NCI-H748 treated with DMSO at 0.1 percent for 48 hours (cell line): Measurements from ENCODE around the gene AP2A2.
"Not testable (repeated sequence)": the region's sequence is repeated elsewhere in the genome, so short reads cannot be mapped to it uniquely, and the experiment has no call there.

Experiments
- DNase-seq: peaks from one replicate; lab custom pipeline; 2025; lab: John Stamatoyannopoulos, UW

AP2A2 gene

DNA sequence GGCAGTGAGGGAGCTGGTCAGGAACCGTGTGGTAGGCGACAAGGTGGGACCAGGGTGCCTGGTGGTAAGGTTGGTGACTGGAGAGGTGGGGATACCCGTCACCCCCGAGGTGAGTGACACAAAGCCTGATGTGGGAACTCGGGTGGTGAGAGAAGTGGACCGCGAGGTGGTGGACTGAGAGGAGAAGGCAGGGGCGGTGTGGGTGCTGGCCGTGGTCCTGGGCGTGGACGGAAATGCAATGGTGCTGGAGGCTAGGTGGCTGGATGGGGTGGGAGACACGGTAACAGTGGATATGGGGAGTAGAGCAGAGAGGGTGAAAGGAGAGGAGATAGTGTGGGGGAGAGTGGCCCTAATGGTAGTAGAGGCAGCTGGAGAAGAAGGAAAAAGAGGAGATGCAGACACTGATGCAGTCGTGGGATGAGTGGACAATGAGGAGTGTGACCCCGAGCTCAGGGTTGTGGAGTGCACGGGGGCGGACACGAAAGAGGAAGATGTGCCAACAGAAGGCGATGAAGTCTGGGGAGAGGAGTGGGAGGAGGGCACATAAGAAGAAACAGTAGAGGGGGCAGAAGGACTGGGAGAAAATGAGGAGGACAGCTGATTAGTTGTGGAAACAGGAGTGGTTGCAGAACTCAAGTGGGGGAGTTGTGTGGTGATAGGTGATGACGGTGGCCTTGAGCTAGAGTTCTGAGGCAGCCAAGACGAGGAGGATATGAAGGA is 90.3 kb downstream of the AP2A2 start:
- DNase-seq, result no peak

DNA sequence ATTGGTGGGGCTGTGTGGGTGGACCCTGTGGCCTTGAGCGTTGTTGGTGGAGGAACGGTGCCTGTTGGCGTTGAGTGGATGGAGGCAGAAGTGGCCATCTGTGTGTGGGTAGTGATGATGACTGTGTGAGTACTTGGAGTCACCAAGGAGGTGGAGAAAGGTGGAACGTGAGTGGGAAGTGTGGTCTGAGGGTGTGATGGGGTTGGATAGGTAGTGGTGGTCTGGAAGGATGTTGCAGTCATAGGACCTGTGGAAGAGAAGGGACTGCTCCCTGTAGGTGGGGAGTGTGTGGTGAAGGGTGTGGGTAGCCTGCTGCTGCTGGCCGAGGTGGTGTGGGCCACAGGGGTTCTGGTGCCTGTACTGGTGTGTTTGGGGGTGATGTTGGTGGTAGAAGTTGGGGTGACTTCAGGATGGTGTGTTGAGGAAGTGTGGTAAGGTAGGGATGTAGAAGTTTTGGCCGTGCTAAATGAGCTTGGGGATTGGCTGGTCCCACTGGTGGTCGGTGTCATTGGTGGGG is 91.0 kb downstream of the AP2A2 start:
- not testable (repeated sequence) for DNase-seq

DNA sequence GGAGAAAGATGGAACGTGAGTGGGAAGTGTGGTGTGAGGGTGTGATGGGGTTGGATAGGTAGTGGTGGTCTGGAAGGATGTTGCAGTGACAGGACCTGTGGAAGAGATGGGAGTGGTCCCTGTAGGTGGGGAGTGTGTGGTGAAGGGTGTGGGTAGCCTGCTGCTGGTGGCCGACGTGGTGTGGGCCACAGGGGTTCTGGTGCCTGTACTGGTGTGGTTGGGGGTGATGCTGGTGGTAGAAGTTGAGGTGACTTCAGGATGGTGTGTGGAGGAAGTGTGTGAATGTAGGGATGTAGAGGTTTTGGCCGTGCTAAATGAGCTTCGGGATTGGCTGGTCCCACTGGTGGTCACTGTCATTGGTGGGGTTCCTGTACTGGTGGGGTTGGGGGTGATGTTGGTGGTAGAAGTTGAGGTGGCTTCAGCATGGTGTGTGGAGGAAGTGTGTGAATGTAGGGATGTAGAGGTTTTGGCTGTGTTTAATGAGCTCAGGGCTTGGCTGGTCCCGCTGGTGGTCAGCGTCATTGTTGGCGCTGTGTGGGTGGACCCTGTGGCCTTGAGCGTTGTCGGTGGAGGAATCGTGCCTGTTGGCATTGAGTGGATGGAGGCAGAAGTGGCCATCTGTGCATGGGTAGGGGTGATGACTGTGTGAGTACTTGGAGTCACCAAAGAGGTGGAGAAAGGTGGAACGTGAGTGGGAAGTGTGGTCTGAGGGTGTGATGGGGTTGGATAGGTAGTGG is 91.8 kb downstream of the AP2A2 start:
- no peak for DNase-seq

DNA sequence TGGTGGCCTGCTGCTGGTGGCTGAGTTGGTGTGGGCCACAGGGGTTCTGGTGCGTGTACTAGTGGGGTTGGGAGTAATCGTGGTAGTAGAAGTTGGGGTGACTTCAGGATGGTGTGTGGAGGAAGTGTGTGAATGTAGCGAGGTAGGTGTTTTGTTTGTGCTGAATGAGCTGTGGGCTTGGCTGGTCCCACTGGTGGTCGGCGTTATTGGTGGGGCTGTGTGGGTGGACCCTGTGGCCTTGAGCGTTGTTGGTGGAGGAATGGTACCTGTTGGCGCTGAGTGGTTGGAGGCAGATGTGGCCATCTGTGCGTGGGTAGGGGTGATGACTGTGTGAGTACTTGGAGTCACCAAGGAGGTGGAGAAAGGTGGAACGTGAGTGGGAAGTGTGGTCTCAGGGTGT is 92.4 kb downstream of the AP2A2 start:
- DNase-seq, result no peak

DNA sequence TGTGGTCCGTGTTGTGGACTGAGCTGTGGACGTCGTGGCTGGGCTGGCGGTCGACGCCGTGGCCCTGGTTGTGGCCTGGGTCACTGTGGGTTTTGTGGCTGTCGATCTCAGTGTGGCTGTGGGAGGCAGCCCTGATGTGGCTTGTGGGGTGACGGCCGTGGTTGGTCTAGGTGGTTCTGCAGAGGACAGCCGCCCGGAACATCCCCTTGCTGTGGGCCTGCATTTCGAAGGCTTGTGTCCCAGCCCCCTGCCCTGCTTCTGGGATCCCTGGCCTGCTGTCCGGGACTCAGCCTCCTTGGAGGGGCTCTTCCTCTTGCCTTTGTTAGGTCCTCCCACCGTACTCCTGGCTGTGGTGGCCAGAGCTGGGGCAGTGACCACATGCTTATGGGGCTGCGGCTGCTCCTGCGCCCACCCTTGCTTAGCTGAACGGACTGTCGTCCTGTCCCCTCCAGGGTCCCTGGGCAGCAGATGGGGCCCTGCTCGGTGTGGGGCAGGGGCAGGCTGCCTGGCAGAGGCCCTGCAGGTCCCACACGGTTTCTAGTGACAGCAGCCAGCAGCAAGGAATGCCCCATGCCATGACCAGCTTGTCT is 93.7 kb downstream of the AP2A2 start:
- DNase-seq, result no peak

DNA sequence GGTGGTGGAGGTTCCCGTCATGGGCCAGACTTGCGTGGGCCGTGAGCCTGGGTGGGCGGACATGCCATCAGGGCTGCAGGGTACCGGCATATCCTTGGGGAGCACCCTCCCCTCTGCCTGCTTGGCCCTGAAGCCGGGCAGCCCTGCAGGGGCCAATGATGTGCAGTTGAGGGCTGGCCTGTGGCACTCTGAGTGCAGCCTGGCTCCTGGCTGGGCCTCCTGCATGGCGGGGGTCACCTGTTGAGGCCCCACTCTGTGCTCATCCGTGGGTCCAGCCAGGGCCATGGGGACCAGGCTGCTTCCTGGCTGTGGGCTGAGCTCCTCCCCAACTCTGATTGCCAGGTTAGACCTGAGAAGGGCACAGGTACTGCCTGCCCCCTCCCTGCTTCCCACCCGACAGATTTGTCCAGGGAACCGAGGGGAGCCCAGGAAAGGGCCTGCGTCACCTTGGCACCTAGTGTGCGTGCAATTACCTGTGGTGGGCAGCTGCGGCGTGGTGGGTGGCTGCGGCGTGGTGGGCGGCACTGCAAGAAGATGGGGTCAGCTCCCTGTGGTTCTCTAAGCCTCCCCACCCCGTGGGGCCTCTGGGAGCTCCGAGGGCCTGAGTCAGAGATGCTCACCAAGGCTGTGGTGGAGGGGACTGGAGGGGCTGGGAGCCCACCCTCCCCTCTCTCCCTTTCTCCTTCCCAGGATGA is 94.7 kb downstream of the AP2A2 start:
- no peak for DNase-seq

DNA sequence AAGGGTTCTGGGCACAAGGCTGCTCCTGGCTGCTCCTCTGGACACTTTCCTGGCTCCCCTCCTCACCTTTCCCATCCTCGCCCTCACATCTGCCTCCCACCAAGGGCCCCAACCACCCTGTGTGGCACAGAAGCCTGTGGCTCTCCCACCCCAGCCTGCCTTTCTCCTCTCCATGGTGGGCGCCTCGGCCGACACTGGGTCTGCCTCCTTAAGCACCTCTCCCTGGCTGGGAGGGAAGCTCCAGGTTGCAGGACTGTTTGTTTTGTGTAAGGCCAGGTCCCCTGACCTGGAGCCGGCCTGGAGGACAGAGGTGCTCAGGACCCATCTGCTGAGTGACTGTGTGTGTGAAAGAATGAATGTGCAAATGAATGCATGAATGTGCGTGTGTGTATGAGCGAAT is 96.7 kb downstream of the AP2A2 start:
- DNase-seq, result no peak

DNA sequence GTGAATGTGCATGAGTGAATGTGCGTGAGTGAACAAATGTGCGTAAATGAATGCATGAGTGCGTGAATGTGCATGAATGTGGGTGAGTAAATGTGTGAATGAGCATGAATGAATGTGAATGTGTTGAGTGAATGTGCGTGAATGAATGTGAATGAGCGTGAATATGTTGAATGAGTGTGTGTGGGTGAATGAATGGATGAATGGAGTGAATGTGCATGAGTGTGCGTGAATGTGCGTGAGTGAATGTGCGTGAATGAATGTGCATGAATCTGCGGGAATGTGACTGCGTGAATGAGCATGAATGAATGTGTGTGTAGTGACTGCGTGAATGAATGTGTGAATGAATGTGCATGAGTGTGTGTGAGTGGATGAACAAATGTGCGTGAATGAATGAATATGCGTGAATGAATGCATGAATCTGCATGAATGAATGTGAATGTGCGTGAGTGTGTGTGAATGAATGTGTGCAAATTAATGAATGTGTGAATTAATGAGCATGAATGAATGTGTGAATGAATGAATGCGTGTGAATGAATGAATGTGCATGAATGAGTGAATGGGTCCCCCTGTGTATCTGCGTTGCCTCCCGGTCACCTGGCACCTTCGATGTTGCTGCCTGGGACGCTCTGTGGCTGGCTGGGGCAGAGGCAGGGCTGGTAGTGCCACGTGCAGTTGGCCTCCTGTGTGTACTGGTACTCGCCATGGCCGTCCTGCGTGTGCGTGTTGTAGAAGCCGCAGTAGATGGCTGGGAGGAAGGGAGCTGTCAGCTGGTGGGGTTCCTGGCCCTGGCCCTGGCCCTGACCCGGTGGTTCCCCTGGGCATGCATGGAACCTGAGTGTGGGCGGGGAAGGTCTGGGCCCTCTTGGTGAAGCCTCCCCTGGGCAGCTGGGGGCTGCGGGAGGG is 97.5 kb downstream of the AP2A2 start:
- no peak for DNase-seq

DNA sequence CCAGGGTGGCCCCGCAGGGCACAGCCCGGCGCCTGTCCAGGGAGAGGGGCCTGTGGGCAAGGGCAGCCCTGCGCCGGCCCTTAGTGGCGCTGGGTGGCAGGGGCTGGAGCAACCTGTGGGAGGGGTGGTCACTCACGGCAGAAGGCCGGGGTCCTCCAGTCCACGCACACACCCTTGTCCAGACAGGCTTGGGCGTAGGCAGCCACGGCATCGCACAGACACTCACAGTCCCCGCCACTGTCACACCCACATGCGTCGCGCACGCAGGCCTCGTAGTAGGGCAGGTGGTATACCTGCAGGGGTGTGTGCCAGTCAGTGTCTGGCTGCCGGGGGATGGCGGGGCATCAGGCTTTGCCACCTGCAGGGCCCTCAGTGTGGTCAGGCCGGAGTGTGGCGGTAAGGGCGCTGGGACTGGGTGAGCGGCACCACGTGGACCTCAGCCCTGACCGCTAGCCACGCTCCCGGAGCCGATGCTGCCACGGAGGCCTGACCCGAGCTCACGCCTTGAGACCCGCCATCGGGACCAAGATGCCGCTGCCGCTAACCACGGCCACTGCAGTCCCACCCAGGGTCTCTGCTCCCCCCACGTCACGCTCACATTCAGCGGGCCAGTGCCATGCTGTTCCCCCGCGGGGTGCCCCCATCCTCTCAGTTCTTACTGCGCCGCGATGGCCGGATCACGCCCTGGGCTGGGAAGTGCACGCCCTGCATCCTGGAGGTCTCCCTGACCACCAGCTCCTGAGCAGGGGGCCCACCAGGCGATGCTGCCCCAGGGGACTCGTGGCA is 98.3 kb downstream of the AP2A2 start:
- no peak for DNase-seq

DNA sequence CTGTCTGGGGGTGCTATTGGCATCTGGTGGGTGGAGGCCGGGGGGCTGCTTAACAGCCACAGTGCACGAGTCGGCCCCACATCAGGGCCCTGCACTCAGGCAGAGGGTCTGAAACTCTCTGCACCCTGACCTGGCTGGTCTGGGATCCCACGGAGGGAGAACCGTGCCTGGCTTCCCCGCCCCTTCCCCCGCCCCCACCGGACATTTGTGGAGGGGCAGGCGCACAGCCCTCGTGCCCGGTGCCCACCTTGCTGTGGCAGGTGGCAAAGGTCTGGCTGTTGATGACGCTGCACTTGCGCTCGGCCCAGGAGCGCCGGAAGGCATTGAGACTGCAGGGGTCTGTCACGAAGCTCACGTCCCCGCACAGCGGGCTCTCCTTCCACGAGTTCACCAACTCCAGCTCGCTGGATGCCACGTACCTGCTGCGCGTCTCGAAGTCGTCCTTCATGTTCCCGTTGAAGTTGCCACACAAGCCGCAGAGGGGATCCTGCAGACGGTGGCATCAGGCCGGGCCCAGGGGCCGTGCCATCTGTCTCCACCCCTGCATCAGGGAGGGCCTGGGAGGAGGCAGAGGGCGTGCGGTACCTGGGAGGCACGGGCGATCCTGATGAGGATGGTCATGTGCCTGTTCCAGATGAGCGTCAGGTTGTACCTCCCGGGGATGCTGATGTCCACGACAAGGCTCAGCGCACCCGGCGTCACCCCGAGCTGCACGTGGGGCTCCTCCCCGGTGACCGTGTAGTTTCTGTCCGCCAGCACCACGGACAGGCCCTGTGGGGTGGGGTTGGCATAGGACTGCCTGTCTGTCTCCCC is 99.1 kb downstream of the AP2A2 start:
- no peak for DNase-seq

DNA sequence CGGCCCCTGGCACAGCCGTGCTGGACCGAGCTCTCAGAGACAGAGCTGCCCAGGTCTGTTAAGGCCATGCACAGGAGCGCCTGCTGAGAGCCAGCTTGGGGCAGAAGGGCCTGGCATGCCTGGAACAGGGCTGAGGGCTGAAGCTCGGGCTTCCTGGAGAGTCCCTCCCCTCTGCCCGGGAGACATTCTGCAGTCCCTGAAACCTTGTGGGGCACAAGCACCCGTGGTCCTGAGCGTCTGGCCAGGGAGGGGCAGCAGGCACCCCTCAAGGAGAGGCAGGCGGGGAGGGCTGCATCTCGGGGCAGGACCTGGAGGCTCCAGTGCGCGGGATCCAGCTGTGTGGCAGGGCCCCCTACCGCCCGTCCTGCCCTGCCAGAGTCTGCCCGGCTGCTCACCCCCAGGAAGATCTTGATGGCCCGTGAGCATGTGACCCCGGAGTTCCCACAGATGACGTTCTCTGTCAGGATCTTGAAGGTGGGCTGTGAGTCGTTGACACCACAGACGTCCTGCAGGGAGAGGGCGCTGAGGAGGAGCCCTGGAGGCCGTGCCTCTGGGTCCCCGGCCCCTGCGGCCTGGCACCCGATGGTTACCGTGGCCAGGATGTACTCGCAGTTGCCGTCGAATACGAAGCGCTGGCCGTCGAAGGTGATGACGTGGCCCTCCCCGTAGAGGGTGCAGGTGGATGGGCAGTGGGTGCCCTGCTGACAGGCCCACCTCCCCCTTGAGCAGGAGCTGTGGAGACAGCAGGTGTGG is 99.9 kb downstream of the AP2A2 start:
- no peak for DNase-seq

DNA sequence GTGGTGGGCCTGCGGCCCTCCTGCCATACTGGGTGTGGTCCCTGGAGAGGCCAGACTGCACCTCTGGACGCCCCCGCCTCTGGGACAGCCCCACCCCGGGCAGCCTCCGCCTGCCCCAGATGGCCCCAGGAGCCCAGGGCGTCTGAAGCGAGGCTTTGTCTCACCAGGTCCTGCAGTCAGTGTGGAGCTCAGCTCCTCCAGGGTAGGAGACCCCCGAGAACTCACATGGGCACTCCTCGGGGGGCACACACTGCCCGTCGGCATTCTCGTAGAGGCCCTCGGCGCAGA is 100.4 kb downstream of the AP2A2 start:
- no peak for DNase-seq

DNA sequence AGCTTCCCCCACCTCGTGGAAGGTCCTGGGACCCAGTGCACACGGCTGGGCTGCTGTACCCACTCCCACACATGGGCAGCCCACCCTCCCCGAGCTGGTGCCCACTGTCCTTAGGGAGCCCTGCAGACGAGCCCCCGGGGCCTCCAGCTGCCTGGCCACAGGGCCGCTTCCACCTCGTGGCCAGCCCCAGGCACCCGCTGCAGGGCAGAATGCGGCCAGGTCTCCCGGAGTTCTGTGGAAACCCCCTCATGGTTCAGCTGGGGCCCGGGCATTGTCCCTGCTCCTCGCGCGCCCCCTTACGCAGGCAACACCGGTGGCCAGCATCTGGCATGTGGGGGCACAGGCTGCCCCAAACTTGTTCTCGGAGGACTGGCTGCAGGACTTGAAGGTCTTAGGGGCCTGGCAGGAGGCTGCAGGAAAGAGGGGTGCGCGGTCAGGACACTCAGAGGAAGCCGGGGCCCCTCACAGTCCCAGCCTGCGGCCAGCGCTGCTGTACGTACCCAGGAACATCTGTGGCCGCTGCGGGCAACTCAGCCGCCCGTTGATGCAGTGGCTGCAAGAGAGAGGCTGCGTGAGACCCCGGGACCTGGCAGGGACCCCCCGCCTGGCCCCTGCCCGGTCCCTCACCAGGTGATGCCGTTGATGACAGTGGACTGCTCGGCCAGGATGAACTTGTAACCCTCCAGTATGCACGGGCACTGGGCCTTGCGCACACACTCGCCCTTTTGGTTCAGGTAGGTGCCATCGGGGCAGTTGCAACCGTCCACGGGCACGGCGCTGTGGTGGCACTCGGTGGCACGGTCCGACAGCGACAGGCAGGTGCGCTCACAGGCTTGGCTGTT is 101.2 kb downstream of the AP2A2 start:
- no peak for DNase-seq

DNA sequence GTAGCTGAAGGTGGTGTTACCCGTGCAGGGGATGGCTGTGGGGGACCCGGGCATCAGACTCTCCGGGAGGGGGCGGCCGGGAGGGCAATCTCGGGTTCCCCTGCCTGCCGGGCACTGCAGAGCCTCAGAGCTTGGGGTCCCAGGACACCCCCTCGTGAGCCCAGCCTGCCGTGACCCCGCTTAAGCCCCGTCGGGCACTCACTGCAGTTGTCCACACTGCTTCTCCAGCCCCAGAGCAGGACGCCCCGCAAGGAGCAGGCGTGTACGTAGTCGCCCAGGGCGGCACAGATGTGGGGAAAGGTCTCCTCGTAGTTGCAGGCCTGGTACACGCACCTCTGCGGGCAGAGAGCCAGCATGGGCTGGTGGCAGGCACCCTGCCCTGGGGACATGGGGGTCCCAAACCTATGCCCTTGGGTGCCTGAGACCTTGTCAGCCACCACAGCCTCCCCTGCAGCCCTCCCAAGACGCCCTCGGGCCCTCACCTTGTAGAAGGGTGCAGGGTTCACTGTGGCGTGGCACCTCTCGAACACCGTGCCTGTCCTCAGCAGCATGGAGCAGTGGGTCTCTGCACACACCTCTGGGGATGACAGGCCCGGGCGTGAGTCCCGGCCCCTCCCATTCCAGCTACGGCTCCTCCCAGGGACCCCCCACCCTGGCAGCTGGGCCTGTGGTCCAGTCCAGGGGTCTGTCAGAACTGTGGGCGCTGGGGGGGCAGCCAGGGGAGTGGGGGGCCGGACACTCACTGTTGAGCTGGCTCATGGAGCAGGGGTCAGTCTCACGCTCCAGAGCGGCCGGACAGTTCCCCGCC is 102.0 kb downstream of the AP2A2 start:
- DNase-seq, result no peak

DNA sequence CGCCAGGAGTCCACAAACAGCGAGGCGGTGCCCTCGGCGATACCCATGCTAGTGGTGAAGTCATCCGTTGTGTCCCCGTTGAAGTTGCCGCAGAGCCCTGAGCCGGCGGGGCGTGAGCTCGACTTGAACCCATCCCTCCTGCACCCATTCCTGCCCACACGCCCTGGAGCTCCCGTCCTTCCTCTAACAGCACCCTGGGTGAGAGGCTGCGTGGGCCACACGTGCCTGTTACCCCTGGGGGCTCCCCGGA is 102.5 kb downstream of the AP2A2 start:
- DNase-seq, result no peak

DNA sequence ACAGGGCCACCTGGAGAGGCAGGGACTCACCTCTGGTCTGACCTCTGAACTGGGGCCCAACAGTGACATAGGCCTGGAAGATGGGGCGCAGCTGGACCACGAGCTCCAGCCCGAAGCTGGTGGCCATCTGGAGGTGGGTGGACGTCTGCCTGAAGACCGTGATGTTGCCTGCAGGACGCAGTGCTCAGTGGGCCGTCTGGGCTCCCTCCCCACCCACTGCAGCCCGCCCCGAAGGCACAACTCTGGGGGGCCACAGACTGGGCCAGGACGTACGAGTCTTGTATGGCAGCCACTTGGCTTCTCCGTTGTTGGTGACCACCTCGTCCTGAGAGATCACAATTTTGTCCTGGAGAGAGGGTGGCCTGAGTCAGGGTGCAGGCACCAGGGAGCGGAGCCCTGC is 102.9 kb downstream of the AP2A2 start:
- no peak for DNase-seq

DNA sequence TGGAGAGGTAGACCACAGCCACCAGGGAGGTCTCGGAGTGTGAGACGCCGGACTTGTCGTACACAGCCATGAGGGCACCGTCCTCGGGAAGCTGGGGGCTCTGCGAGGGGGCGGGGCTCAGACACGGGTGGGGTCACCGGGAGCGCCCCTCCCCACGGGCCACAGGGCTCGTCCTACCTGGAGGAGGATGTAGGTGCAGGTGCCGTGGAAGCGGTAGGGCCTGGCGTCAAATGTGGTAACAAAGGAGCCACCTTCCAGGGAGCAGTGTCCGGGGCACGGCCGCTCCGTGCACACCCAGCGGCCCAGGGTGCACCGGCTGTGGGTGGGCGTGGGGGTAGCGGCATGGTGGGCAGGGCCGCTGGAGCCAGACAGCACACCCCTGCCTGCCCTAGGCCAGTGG is 103.4 kb downstream of the AP2A2 start:
- DNase-seq, result no peak

DNA sequence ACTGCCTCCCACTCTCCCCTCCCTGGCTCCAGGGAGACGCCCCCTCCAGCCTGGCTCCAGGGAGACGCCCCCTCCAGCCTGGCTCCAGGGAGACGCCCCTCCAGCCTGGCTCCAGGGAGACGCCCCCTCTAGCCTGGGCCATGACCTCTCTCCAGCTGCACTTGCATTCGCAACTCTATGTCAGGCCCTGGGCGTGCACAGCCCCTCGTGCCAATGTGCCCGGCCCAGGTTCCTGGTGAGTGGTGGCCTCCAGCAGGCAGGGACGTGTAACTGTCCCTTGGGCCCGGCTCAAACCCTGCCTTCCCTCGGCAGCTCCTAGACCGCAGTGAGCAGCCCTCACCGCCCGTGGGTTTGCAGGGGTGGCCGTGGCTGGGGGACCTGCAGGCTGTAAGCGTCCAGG is 104.0 kb downstream of the AP2A2 start:
- DNase-seq, result no peak
